HepG2 (cell line): ENCODE data around the gene HLF. TPM values are rescaled to one million over a fixed set of nuclear protein-coding genes. Genes with fewer than 3 reads are reported as not detected.

Source experiments
- ATF1 ChIP-seq: IDR thresholded peaks from 2 replicates; pipeline ENCODE4 v1.6.1; 2016; ENCODE audit warnings: mild to moderate bottlenecking, control low read depth
- CSRNP1 ChIP-seq: sonication (generic); formaldehyde crosslinking; IDR thresholded peaks from 2 replicates; pipeline ENCODE4 v1.8.1; 2023; ENCODE audit warnings: mild to moderate bottlenecking, missing genetic modification reagents
- ELF1 ChIP-seq: sonication (generic); formaldehyde crosslinking; IDR thresholded peaks from 2 replicates; pipeline ENCODE4 v1.4.0; 2020; ENCODE audit warnings: missing genetic modification reagents
- ELF4 ChIP-seq: sonication (generic); formaldehyde crosslinking; IDR thresholded peaks from 2 replicates; pipeline ENCODE4 v1.5.0; 2020; ENCODE audit warnings: missing genetic modification reagents, mild to moderate bottlenecking, moderate library complexity, borderline replicate concordance
- ISX ChIP-seq: sonication (generic); formaldehyde crosslinking; conservative IDR thresholded peaks from 2 replicates; pipeline ENCODE4 v1.5.0; 2020; ENCODE audit warnings: missing genetic modification reagents
- KDM6A ChIP-seq: IDR thresholded peaks from 2 replicates; pipeline ENCODE4 v1.6.1; 2016; ENCODE audit warnings: low read depth
- MTF1 ChIP-seq: sonication (generic); formaldehyde crosslinking; IDR thresholded peaks from 2 replicates; pipeline ENCODE4 v1.5.0; 2020; ENCODE audit warnings: missing genetic modification reagents
- NBN ChIP-seq: fragments of 450-650 bp; conservative IDR thresholded peaks from 2 replicates; pipeline ENCODE4 v1.6.1; 2017
- NFRKB ChIP-seq: fragments of 450-650 bp; IDR thresholded peaks from 2 replicates; pipeline ENCODE4 v1.6.1; 2017
- NR1H2 ChIP-seq: sonication (generic); formaldehyde crosslinking; IDR thresholded peaks from 2 replicates; pipeline ENCODE4 v1.8.1; 2022; ENCODE audit warnings: low read depth, missing genetic modification reagents, borderline replicate concordance
- RELA ChIP-seq: sonication (generic); formaldehyde crosslinking; IDR thresholded peaks from 2 replicates; pipeline ENCODE4 v1.4.0; 2020; ENCODE audit warnings: missing genetic modification reagents
- TBP ChIP-seq: sonication (generic); formaldehyde crosslinking; IDR thresholded peaks from 2 replicates; pipeline ENCODE4 v1.5.0; 2020; ENCODE audit warnings: missing genetic modification reagents
- THYN1 ChIP-seq: sonication (generic); formaldehyde crosslinking; IDR thresholded peaks from 2 replicates; pipeline ENCODE4 v1.8.1; 2023; ENCODE audit warnings: low read depth, mild to moderate bottlenecking, moderate library complexity, missing genetic modification reagents, borderline replicate concordance
- TMF1 ChIP-seq: sonication (generic); formaldehyde crosslinking; IDR thresholded peaks from 2 replicates; pipeline ENCODE4 v1.8.1; 2022; ENCODE audit warnings: low read depth, missing genetic modification reagents
- ZNF205 ChIP-seq: IDR thresholded peaks from 2 replicates; pipeline ENCODE4 v1.6.1; 2018; ENCODE audit warnings: missing biosample characterization, missing genetic modification reagents
- ZNF207 ChIP-seq: fragments of 450-650 bp; IDR thresholded peaks from 2 replicates; pipeline ENCODE4 v1.6.1; 2016; ENCODE audit warnings: antibody characterized with exemption, borderline replicate concordance
- ZNF383 ChIP-seq: sonication (generic); formaldehyde crosslinking; IDR thresholded peaks from 2 replicates; pipeline ENCODE4 v1.4.0; 2020; ENCODE audit warnings: missing genetic modification reagents, mild to moderate bottlenecking, borderline replicate concordance
- polyA plus RNA-seq, 8 experiments: library from polyadenylated mRNA; depleted of rRNA in 3 of 8; stranded (reverse) in 7 of 8; unstranded in 1 of 8; fragments of >200 nt; fragmentation: Illumina TruSeq in 4 of 8; extraction: Trizol in 4 of 8; gene quantifications; 2 replicates each; pipeline versions ENCODE4 v1.2.1 to v1.2.3, GENCODE V29; 2011 to 2016; ENCODE audit warnings: low read depth in 4 of 8, missing spikeins in 1 of 8, mixed read lengths in 1 of 8; ENCODE audit not compliant: insufficient read depth in 1 of 8
- total RNA-seq, 5 experiments: library from RNA; depleted of rRNA; stranded (reverse); fragments of >200 nt; fragmentation: Illumina TruSeq; extraction: Trizol; gene quantifications; 2 replicates each; pipeline ENCODE4 v1.2.3, GENCODE V29; 2016; ENCODE audit warnings: low read depth in 1 of 5
- TF ChIP-seq, protein P1 (sequence below): sonication (generic); formaldehyde crosslinking; IDR thresholded peaks from 2 replicates; pipeline ENCODE4 v1.8.0; 2022; ENCODE audit warnings: missing genetic modification reagents, mild to moderate bottlenecking, moderate library complexity, borderline replicate concordance
- TF ChIP-seq, protein P2 (sequence below): sonication (generic); formaldehyde crosslinking; IDR thresholded peaks from 2 replicates; pipeline ENCODE4 v1.4.0; 2020; ENCODE audit warnings: mild to moderate bottlenecking, missing genetic modification reagents, borderline replicate concordance
- TF ChIP-seq, protein P3 (sequence below): sonication (generic); formaldehyde crosslinking; IDR thresholded peaks from 2 replicates; pipeline ENCODE4 v1.8.1; 2023; ENCODE audit warnings: mild to moderate bottlenecking, missing genetic modification reagents
- TF ChIP-seq, protein P4 (sequence below): IDR thresholded peaks from 2 replicates; pipeline ENCODE4 v1.6.1; 2012; ENCODE audit warnings: inconsistent platforms

HLF gene
- total and polyA plus RNA-seq, 2 of the 13 experiments (the other 11 are each of a cell fraction or from before 2014, with no cell fraction given), result 202 to 346 TPM

- TF ChIP-seq ZNF205 (CRISPR knock-in tag), result no peak
- TF ChIP-seq NBN, result no peak
- no peak; the same call in 1 of the 2 replicates for TF ChIP-seq NR1H2 (CRISPR knock-in tag)
- TF ChIP-seq, protein P1, sequence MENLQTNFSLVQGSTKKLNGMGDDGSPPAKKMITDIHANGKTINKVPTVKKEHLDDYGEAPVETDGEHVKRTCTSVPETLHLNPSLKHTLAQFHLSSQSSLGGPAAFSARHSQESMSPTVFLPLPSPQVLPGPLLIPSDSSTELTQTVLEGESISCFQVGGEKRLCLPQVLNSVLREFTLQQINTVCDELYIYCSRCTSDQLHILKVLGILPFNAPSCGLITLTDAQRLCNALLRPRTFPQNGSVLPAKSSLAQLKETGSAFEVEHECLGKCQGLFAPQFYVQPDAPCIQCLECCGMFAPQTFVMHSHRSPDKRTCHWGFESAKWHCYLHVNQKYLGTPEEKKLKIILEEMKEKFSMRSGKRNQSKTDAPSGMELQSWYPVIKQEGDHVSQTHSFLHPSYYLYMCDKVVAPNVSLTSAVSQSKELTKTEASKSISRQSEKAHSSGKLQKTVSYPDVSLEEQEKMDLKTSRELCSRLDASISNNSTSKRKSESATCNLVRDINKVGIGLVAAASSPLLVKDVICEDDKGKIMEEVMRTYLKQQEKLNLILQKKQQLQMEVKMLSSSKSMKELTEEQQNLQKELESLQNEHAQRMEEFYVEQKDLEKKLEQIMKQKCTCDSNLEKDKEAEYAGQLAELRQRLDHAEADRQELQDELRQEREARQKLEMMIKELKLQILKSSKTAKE (CRISPR knock-in tag), result no peak
- no peak for TF ChIP-seq ZNF207
- TF ChIP-seq ZNF383 (CRISPR knock-in tag), result no peak
- TF ChIP-seq, protein P2, sequence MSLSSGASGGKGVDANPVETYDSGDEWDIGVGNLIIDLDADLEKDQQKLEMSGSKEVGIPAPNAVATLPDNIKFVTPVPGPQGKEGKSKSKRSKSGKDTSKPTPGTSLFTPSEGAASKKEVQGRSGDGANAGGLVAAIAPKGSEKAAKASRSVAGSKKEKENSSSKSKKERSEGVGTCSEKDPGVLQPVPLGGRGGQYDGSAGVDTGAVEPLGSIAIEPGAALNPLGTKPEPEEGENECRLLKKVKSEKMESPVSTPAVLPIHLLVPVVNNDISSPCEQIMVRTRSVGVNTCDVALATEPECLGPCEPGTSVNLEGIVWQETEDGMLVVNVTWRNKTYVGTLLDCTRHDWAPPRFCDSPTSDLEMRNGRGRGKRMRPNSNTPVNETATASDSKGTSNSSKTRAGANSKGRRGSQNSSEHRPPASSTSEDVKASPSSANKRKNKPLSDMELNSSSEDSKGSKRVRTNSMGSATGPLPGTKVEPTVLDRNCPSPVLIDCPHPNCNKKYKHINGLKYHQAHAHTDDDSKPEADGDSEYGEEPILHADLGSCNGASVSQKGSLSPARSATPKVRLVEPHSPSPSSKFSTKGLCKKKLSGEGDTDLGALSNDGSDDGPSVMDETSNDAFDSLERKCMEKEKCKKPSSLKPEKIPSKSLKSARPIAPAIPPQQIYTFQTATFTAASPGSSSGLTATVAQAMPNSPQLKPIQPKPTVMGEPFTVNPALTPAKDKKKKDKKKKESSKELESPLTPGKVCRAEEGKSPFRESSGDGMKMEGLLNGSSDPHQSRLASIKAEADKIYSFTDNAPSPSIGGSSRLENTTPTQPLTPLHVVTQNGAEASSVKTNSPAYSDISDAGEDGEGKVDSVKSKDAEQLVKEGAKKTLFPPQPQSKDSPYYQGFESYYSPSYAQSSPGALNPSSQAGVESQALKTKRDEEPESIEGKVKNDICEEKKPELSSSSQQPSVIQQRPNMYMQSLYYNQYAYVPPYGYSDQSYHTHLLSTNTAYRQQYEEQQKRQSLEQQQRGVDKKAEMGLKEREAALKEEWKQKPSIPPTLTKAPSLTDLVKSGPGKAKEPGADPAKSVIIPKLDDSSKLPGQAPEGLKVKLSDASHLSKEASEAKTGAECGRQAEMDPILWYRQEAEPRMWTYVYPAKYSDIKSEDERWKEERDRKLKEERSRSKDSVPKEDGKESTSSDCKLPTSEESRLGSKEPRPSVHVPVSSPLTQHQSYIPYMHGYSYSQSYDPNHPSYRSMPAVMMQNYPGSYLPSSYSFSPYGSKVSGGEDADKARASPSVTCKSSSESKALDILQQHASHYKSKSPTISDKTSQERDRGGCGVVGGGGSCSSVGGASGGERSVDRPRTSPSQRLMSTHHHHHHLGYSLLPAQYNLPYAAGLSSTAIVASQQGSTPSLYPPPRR (CRISPR knock-in tag), result no peak; the same call in 1 of the 2 replicates
- TF ChIP-seq ELF4, result no peak
- TF ChIP-seq CSRNP1 (CRISPR knock-in tag), result no peak
- no peak for TF ChIP-seq TMF1
- no peak for TF ChIP-seq TBP (CRISPR knock-in tag)
- TF ChIP-seq RELA (CRISPR knock-in tag), result no peak
- TF ChIP-seq ISX (CRISPR knock-in tag), result no peak
- no peak for TF ChIP-seq KDM6A (CRISPR knock-in tag)
- TF ChIP-seq ATF1 (CRISPR knock-in tag), result no peak
- TF ChIP-seq, protein P3, sequence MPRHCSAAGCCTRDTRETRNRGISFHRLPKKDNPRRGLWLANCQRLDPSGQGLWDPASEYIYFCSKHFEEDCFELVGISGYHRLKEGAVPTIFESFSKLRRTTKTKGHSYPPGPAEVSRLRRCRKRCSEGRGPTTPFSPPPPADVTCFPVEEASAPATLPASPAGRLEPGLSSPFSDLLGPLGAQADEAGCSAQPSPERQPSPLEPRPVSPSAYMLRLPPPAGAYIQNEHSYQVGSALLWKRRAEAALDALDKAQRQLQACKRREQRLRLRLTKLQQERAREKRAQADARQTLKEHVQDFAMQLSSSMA (CRISPR knock-in tag), result 0 out of 2 replicates have a peak, but pooled peaks have one; percentile 37
- no peak for TF ChIP-seq THYN1 (CRISPR knock-in tag)
- TF ChIP-seq ELF1 (CRISPR knock-in tag), result peak; percentile 8; the same call in 1 of the 2 replicates
- no peak for TF ChIP-seq NFRKB
- TF ChIP-seq MTF1 (CRISPR knock-in tag), result no peak
- TF ChIP-seq, protein P4, sequence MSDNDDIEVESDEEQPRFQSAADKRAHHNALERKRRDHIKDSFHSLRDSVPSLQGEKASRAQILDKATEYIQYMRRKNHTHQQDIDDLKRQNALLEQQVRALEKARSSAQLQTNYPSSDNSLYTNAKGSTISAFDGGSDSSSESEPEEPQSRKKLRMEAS, result peak; percentile 69; the same call in 1 of the 2 replicates
Measured at GRCh38 chr17:55266051-55266957, 1.5 kb downstream of the HLF start (continued).
